A673 (cell line): ENCODE results near the gene HS3ST4. TPM values are rescaled to one million over a fixed set of nuclear protein-coding genes. Genes with fewer than 3 reads are reported as not detected.

ENCODE experiments used
- BruUV-seq: library from RNA; stranded (reverse); fragments of 400-500 nt; replicated peaks from 2 replicates; lab custom pipeline; 2021; lab: Mats Ljungman, UMichigan
- CTCF ChIA-PET: fragments of 300-600 bp; sonication (Branson Sonifier 250); formaldehyde crosslinking; loops from one replicate; lab custom pipeline; 2022; ENCODE audit warnings: antibody characterized with exemption; lab: Charles Lee
- POLR2A ChIA-PET: fragments of 300-600 bp; sonication (Branson Sonifier 250); formaldehyde crosslinking; loops from one replicate; lab custom pipeline; 2022; ENCODE audit warnings: antibody characterized with exemption; ENCODE audit not compliant: low non-redundant PET; lab: Charles Lee
- DNase-seq: peaks from one replicate; pipeline ENCODE4 v3.0.0-alpha.2; 2015; ENCODE audit warnings: low spot score
- H3K27ac ChIP-seq: fragments of 200-600 bp; sonication (generic); 2 replicates; pipeline ENCODE4 v1.5.1; 2016; ENCODE audit warnings: mixed run types, low read depth, mild to moderate bottlenecking, mixed read lengths, antibody characterized with exemption, low read length; ENCODE audit not compliant: poor library complexity, severe bottlenecking
- H3K27me3 ChIP-seq: fragments of 200-600 bp; sonication (generic); replicated peaks from 2 replicates; pipeline ENCODE4 v1.6.1; 2017; ENCODE audit warnings: mixed run types, low read depth, mild to moderate bottlenecking, mixed read lengths, antibody characterized with exemption, low read length; ENCODE audit not compliant: insufficient read depth, poor library complexity
- H3K36me3 ChIP-seq: fragments of 200-600 bp; sonication (generic); 2 replicates; pipeline ENCODE4 v1.6.1; 2016; ENCODE audit warnings: mixed run types, mild to moderate bottlenecking, mixed read lengths, antibody characterized with exemption, low read length; ENCODE audit not compliant: insufficient read depth, poor library complexity, severe bottlenecking
- H3K4me1 ChIP-seq: fragments of 200-600 bp; sonication (generic); 2 replicates; pipeline ENCODE4 v1.6.1; 2017; ENCODE audit warnings: mixed run types, mild to moderate bottlenecking, mixed read lengths, antibody characterized with exemption, low read length; ENCODE audit not compliant: insufficient read depth, poor library complexity, severe bottlenecking
- H3K4me3 ChIP-seq: fragments of 200-600 bp; sonication (generic); 2 replicates; pipeline ENCODE4 v1.5.1; 2016; ENCODE audit warnings: low read depth, mixed run types, mild to moderate bottlenecking, mixed read lengths, low read length; ENCODE audit not compliant: poor library complexity, severe bottlenecking
- H3K9me3 ChIP-seq: fragments of 200-600 bp; sonication (generic); 2 replicates; pipeline ENCODE4 v1.6.1; 2016; ENCODE audit warnings: mixed run types, low read depth, mild to moderate bottlenecking, mixed read lengths, antibody characterized with exemption, low read length; ENCODE audit not compliant: poor library complexity, severe bottlenecking
- EZH2 ChIP-seq: fragments of 200-600 bp; sonication (generic); IDR thresholded peaks from 2 replicates; pipeline ENCODE4 v1.6.1; 2017; ENCODE audit warnings: borderline replicate concordance, low read depth, mild to moderate bottlenecking, mixed read lengths, antibody characterized with exemption, low read length; ENCODE audit not compliant: poor library complexity, severe bottlenecking
- intact Hi-C: fragments of 100-400 bp; cut with micrococcal nuclease; formaldehyde crosslinking; loops from one replicate; pipeline ENCODE4 v1.10.0; 2022; ENCODE audit not compliant: unreplicated experiment
- total RNA-seq: library from RNA; stranded (reverse); gene quantifications from 2 replicates; pipeline ENCODE4 v1.2.3, GENCODE V29; 2021
- TF ChIP-seq, protein P1 (sequence below): fragments of 300-800, 200-600 bp; sonication (generic); conservative IDR thresholded peaks from 2 replicates; pipeline ENCODE4 v1.5.1; 2017; ENCODE audit warnings: low read depth, mild to moderate bottlenecking, antibody characterized with exemption, low read length, moderate library complexity, mixed read lengths

HS3ST4 gene
- total RNA-seq, 1 experiment from 2014 or later = 33.5 TPM

- intact Hi-C loops = no loop called here
- H3K36me3 ChIP-seq = no peaks in the 10 kb centered on the region
- H3K27me3 ChIP-seq = no peaks in the 10 kb centered on the region
- H3K4me3 ChIP-seq = no peak overlapping the region
- H3K9me3 ChIP-seq = no peaks in the 10 kb centered on the region
- CTCF ChIA-PET = no interaction called here
- no peaks in the 10 kb centered on the region for H3K4me1 ChIP-seq
- no peak for TF ChIP-seq EZH2
- TF ChIP-seq, protein P1, sequence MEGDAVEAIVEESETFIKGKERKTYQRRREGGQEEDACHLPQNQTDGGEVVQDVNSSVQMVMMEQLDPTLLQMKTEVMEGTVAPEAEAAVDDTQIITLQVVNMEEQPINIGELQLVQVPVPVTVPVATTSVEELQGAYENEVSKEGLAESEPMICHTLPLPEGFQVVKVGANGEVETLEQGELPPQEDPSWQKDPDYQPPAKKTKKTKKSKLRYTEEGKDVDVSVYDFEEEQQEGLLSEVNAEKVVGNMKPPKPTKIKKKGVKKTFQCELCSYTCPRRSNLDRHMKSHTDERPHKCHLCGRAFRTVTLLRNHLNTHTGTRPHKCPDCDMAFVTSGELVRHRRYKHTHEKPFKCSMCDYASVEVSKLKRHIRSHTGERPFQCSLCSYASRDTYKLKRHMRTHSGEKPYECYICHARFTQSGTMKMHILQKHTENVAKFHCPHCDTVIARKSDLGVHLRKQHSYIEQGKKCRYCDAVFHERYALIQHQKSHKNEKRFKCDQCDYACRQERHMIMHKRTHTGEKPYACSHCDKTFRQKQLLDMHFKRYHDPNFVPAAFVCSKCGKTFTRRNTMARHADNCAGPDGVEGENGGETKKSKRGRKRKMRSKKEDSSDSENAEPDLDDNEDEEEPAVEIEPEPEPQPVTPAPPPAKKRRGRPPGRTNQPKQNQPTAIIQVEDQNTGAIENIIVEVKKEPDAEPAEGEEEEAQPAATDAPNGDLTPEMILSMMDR = no peak
- DNase-seq = no peak
- no TSS peak for BruUV-seq
- POLR2A ChIA-PET = interaction anchor here (0.6 kb wide), 1 partner anchor 1034 kb away, joined by 4 read pairs; no protein-coding TSS in a partner anchor
- no peak overlapping the region for H3K27ac ChIP-seq
These were observed 154.1 kb downstream of the HS3ST4 start for GRCh38 chr16:25845901-25846300.

DNA sequence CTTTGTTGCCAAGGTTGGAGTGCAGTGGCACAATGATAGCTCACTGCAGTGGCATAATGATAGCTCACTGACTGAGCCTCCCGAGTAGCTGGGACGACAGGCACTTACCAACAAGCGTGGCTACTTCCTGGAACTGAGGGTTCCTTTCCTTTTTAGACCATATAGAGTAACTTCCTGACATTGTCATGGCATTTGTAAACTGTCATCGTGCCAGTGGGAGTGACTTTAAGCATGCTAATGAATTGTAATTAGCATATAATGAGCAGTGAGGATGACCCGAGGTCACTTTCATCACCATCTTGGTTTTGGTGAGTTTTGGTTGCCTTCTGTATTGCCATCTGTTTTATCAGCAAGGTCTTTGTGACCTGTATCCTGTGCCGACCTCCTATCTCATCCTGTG is 162.4 kb downstream of the HS3ST4 start:
- H3K27ac ChIP-seq = no peak overlapping the region
- ChIA-PET CTCF (no interaction called here), POLR2A (interaction anchor here (0.7 kb wide), 1 partner anchor 482 kb away, joined by 3 read pairs; no protein-coding TSS in a partner anchor)
- no TSS peak for BruUV-seq
- peaks cover 3% of the 10 kb centered on the region for H3K9me3 ChIP-seq
- TF ChIP-seq, protein P1 = no peak
- TF ChIP-seq EZH2 = no peak
- H3K4me3 ChIP-seq = no peak overlapping the region
- peaks cover 6% of the 10 kb centered on the region for H3K4me1 ChIP-seq
- H3K36me3 ChIP-seq = no peaks in the 10 kb centered on the region
- no peak for DNase-seq
- intact Hi-C loops = no loop called here
- H3K27me3 ChIP-seq = no peaks in the 10 kb centered on the region

GRCh38 chr16:25855063-25855462 is 163.3 kb downstream of the HS3ST4 start:
- Histone ChIP-seq H3K27ac (no peak overlapping the region), H3K4me3 (no peak overlapping the region), H3K27me3 (no peaks in the 10 kb centered on the region), H3K9me3 (peaks cover 3% of the 10 kb centered on the region), H3K4me1 (peaks cover 6% of the 10 kb centered on the region), H3K36me3 (no peaks in the 10 kb centered on the region)
- POLR2A ChIA-PET = no interaction called here
- CTCF ChIA-PET = no interaction called here
- no peak for TF ChIP-seq EZH2
- TF ChIP-seq, protein P1 = no peak
- no peak for DNase-seq
- intact Hi-C loops = no loop called here
- BruUV-seq = no TSS peak
